Measurements from ENCODE around the gene RPH3AL.

DNA sequence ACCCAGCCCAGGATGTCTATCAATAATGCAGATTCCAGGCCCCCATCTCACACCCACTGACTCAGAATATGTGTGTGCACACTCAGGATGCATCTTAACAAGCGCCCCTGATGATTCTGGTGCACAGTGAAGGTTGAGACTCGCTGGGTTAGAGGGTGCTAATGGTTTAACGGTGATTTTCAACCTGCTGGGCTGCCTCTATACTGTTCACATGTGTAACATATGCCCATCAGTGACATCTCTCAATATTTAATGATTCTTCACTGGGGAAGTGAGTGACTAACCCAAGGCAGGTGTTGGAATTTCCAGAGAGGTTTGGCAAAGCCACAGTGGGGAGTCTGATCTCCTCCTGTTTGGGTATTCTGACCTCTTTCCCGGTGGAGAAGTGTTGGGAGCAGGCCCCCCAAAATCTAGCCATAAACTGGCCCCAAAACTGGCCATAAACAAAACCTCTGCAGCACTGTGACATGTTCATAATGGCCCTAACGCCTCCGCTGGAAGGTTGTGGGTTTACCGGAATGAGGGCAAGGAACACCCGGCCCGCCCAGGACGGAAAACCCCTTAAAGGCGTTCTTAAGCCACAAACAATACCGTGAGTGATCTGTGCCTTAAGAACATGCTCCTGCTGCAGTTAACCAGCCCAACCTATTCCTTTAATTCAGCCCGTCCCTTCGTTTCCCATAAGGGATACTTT is 167.0 kb downstream of the RPH3AL start:
- TF ChIP-seq CTCF (IDR thresholded peaks at IDR 0.05; ENCODE audit: poor library complexity, severe bottlenecking), result no peak
- TF ChIP-seq EZH2 (IDR thresholded peaks at IDR 0.05; ENCODE audit: borderline replicate concordance, insufficient read depth, low read length, poor library complexity, severe bottlenecking), result no peak
- no peak for TF ChIP-seq TAF1 (IDR thresholded peaks at IDR 0.05; ENCODE audit: low read depth)
- TF ChIP-seq MXI1 (conservative IDR thresholded peaks at IDR 0.05; ENCODE audit: poor library complexity, severe bottlenecking), result no peak
- TF ChIP-seq RAD21 (conservative IDR thresholded peaks at IDR 0.05), result no peak
- TF ChIP-seq SMC3 (conservative IDR thresholded peaks at IDR 0.05; ENCODE audit: poor library complexity), result no peak
- no peak for TF ChIP-seq POLR2AphosphoS5 (IDR thresholded peaks at IDR 0.05)
- TF ChIP-seq, protein P1, sequence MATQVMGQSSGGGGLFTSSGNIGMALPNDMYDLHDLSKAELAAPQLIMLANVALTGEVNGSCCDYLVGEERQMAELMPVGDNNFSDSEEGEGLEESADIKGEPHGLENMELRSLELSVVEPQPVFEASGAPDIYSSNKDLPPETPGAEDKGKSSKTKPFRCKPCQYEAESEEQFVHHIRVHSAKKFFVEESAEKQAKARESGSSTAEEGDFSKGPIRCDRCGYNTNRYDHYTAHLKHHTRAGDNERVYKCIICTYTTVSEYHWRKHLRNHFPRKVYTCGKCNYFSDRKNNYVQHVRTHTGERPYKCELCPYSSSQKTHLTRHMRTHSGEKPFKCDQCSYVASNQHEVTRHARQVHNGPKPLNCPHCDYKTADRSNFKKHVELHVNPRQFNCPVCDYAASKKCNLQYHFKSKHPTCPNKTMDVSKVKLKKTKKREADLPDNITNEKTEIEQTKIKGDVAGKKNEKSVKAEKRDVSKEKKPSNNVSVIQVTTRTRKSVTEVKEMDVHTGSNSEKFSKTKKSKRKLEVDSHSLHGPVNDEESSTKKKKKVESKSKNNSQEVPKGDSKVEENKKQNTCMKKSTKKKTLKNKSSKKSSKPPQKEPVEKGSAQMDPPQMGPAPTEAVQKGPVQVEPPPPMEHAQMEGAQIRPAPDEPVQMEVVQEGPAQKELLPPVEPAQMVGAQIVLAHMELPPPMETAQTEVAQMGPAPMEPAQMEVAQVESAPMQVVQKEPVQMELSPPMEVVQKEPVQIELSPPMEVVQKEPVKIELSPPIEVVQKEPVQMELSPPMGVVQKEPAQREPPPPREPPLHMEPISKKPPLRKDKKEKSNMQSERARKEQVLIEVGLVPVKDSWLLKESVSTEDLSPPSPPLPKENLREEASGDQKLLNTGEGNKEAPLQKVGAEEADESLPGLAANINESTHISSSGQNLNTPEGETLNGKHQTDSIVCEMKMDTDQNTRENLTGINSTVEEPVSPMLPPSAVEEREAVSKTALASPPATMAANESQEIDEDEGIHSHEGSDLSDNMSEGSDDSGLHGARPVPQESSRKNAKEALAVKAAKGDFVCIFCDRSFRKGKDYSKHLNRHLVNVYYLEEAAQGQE (IDR thresholded peaks at IDR 0.05; ENCODE audit: borderline replicate concordance), result no peak

All from neural cell (in vitro differentiated cells).